NOMO-1 (cell line): ENCODE results near the gene TBRG4.

ENCODE experiments used
- DNase-seq, 2 experiments: peaks; one replicate each; lab custom pipeline; 2025; ENCODE audit not compliant: unreplicated experiment in 2 of 2; lab: John Stamatoyannopoulos, UW

Gene TBRG4

DNA sequence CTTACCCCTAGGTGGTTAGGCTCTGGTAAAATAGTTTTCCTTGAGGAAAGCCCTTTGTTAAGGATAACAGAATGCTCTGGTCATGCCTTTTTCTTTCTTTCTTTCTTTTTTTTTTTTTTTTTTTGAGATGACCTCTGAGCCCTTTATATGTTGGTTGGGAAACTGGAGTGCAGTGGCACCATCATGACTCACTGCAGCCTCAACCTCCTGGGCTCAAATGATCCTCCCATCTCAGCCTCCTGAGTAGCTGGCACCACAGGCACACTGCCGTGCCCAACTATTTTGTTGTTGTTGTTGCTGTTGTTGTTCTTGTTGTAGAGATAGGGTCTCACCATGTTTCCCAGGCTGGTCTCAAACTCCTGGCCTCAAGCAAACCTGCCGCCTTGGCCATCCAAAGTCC, 50.1 kb downstream of the TBRG4 start:
- no peak for DNase-seq

DNA sequence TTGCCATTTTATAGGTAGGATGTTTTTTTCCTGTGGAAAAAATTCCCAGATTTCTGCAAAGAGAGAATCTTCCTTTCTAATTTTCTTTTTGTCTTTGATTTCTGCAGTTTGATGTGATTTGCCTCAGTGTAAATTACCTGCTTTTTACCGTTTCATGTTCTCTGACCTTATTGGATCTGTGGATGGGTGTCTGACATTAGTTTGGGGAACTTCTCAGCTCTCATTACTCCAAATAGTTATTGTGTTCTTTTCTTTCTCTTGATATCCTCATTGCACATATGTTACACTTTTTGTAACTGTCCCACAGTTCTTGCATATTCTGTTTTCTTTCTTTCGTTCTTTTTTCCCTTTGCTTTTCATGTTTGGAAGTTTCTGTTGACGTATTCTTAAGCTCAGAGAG, 51.2 kb downstream of the TBRG4 start:
- DNase-seq: no peak

DNA sequence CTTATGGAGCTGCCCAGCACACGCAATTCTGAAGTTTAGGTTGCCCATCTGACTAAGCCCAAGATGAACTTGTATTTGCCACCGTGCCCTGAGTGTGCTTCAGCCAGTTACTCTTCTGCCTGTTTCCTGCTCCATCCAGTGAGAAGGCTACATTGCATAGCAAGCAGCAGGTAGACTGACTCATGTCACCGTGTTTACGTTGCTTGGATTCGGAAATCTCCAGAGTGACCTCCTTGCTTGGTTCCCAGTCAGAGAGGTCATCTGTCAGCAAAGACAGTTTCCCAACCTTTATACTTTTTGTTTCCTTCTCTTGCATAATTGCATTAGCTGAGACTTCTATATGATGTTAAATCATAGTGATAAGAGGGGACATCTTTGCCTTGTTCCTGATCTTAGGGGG, 53.6 kb downstream of the TBRG4 start:
- no peak for DNase-seq

DNA sequence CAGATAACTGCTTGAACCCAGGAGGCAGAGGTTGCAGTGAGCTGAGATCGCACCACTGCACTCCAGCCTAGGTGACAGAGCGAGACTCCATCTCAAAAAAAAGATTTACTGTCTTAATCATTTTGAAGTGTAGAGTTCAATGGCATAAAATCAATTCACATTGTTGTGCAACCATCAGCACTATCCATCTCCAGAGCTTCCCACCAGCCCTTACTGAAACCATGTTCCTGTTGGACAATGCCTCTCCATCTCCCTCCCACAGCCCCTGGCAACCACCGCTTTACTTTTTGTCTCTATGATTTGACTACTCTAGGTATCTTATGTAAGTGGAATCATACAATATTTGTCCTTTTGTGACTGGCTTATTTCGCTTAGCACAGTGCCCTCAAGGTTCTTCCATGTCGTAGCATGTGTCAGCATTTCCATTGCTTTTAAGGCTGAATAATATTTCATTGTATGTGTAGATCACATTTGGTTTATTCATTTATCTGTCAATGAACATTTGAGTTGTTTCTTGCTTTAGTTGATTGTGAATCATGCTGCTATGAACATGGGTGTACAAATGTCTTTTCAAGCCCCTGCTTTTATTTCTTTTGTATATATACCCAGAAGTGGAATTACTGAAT, 55.8 kb downstream of the TBRG4 start:
- no peak for DNase-seq

DNA sequence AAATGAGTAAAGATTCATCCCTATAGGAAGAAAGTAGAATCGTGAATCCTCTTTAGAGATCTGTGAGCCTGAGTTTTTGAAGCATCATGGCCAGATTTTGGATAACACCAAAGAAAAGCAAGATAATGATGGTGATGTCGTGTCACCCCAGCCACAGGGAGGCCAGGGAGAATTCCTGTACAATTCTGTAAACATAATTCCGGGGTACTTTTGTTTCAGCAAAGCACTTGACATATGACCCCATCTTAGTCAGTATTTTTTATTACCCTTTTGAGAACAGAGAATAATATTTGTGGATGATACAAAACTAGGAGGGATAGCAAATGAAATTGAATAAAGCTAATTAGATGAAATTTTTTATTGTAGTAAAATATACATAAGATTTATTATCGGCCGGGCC, 56.5 kb downstream of the TBRG4 start:
- DNase-seq: no peak

DNA sequence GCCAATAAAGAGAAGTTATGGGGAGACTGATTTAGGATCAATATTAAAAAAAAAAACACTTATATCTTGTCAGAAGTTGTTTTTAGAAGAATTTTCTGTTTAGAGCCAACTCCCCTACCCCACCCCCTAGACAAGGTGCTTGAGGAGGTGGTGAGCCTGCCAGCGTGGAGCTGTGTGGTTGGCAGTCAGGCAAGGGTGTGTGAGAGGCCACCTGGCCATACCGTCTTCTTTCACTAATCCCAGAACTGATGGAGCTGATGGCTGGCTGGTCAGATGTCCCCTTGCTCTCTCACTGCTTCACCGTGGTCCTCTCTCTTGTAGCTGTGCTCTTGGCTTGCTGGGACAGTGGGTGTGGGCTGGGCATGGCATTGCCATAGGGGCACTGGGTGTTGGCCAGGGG, 57.1 kb downstream of the TBRG4 start:
- no peak for DNase-seq

DNA sequence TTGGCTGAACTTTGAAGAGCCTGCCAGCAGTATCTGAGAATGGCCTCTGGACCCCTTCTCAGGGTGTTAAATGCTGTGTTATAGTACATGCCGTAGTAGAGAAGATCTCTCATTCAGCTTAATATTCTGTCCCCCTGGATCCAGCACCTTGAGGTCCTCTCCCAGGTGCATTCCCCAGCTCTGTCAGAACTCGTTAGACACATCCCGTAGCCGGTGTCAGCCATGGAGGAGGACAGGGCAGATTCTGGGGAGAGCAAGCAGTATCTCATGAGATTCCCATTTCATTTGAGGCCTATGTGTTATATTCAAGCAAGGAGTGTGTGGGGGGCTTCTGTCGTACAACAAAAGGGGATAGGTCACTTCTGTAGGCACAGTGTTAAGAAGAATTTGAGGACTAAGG, 57.6 kb downstream of the TBRG4 start:
- no peak for DNase-seq

DNA sequence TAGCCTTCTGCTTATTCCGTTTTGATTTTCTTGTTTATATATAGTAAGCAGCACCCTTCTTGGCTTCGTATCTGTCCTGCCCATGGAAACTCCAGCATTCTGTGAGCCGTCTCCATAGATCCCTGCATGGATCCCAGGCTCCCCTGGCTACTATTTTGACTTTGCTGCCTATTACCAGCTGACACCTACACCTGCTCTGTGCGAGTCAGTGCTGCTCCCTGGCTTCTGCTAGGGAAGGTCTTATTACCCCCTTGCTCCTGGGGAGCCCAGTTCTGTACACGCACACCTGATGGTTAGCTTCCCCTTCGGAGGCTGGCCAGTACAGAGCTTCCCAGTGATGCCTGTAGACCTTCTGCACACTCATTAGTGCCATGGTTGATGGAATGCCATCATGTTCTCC, 58.1 kb downstream of the TBRG4 start:
- DNase-seq: no peak

DNA sequence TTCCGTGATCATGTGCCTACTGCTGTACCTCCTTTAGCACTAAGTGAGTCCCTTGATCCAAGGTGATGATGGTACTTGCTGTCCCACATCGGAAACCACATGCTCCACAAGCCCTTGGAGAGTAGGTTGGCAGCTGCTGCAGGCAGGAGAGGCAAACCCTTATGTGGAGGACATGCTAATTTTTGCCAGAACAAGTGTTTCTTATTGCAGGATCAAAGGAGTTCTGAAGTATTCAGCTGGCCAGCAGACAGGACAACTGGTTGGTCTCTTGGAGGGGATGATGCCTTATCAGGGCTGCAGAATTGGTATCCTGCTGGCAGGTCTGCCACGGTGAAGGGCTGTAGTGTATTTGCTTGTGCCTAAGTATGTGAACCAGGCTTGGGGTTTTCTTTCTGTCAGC, 59.5 kb downstream of the TBRG4 start:
- DNase-seq: no peak

DNA sequence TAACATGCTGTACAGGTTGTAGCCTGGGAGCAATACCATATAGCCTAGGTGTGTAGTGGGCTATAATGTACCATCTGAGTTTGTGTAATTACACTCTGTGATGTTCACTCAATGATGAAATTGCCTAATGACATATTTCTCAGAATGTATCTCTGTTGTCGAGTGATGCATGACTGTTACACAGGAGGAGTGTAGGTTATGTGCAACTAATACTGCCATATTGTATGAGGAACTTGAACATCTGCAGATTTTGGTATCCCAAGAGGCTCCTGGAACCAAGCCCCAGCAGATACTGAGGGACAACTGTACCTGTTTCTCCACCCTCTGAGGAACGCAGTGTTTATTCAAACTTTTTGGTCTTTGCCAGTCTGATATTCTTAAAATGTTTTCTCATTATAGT, 61.3 kb downstream of the TBRG4 start:
- DNase-seq: no peak
